Measurements from ENCODE around the gene CTSW.

- TF ChIP-seq GATA2 (IDR thresholded peaks at IDR 0.05; ENCODE audit: low read depth, low read length) (no peak), GATA3 (IDR thresholded peaks at IDR 0.05; ENCODE audit: low read depth, low read length) (no peak)
Observed at GRCh38 chr11:65879617-65880016, at the start of gene CTSW.

Data from SH-SY5Y (cell line).